IMR-90 (cell line): ENCODE measurements around the gene TMEM95. TPM values are rescaled to one million over a fixed set of nuclear protein-coding genes. Genes with fewer than 3 reads are reported as not detected.

Experiments used
- ATAC-seq: fragments of 200-7000 bp; cut with Tn5 transposase; 2 replicates; pipeline ENCODE4 v1.9.1; 2020; ENCODE audit warnings: low read depth, mild to moderate bottlenecking, moderate library complexity
- BruUV-seq: library from RNA; stranded (reverse); fragments of 400-500 nt; replicated peaks from 2 replicates; lab custom pipeline; 2021; lab: Mats Ljungman, UMichigan
- CTCF ChIA-PET: fragments of 300-600 bp; formaldehyde crosslinking; extraction: SDS; loops from one replicate; lab custom pipeline; 2021; ENCODE audit warnings: antibody characterized with exemption; lab: Yijun Ruan, JAX
- POLR2A ChIA-PET: fragments of 300-600 bp; sonication (Branson Sonifier 250); formaldehyde crosslinking; loops from one replicate; lab custom pipeline; 2022; ENCODE audit warnings: antibody characterized with exemption; ENCODE audit not compliant: unreplicated experiment; lab: Charles Lee
- DNase-seq: peaks from one replicate; pipeline ENCODE4 v3.0.0; 2013
- H2AFZ ChIP-seq: replicated peaks from 2 replicates; pipeline ENCODE3; 2013; ENCODE audit warnings: low read length, mild to moderate bottlenecking; ENCODE audit not compliant: poor library complexity
- H2AK5ac ChIP-seq: 2 replicates; pipeline ENCODE4 v1.6.1; 2013; ENCODE audit warnings: low read depth, low read length, inconsistent platforms
- H2AK9ac ChIP-seq: replicated peaks from 2 replicates; pipeline ENCODE3; 2013; ENCODE audit warnings: mild to moderate bottlenecking, low read depth, low read length, moderate library complexity; ENCODE audit not compliant: poor library complexity
- H2BK120ac ChIP-seq: 2 replicates; pipeline ENCODE4 v1.6.1; 2013; ENCODE audit warnings: low read depth, low read length, inconsistent platforms
- H2BK15ac ChIP-seq: 3 replicates; pipeline ENCODE4 v1.6.1; 2013; ENCODE audit warnings: low read depth, low read length, inconsistent platforms
- H2BK20ac ChIP-seq: 2 replicates; pipeline ENCODE4 v1.6.1; 2013; ENCODE audit warnings: low read depth, mild to moderate bottlenecking, inconsistent platforms, low read length, moderate library complexity
- H2BK5ac ChIP-seq: 2 replicates; pipeline ENCODE4 v1.6.1; 2013; ENCODE audit warnings: mild to moderate bottlenecking, low read depth, low read length, inconsistent platforms; ENCODE audit not compliant: poor library complexity, severe bottlenecking
- H3K14ac ChIP-seq: replicated peaks from 2 replicates; pipeline ENCODE4 v1.6.1; 2013; ENCODE audit warnings: low read depth, low read length, inconsistent platforms
- H3K18ac ChIP-seq: 2 replicates; pipeline ENCODE4 v1.6.1; 2013; ENCODE audit warnings: low read depth, low read length, control low read depth
- H3K23ac ChIP-seq: 2 replicates; pipeline ENCODE4 v1.6.1; 2013; ENCODE audit warnings: low read depth, low read length, inconsistent platforms
- H3K27ac ChIP-seq: 2 replicates; pipeline ENCODE4 v1.5.1; 2013; ENCODE audit warnings: mild to moderate bottlenecking, control low read depth, low read length; ENCODE audit not compliant: insufficient read depth
- H3K27me3 ChIP-seq: 2 replicates; pipeline ENCODE4 v1.6.1; 2013; ENCODE audit warnings: low read length; ENCODE audit not compliant: control insufficient read depth, insufficient read depth
- H3K36me3 ChIP-seq: 2 replicates; pipeline ENCODE4 v1.6.1; 2013; ENCODE audit warnings: low read length, mixed read lengths; ENCODE audit not compliant: control insufficient read depth, insufficient read depth
- H3K4ac ChIP-seq: 2 replicates; pipeline ENCODE4 v1.6.1; 2013; ENCODE audit warnings: low read depth, low read length, inconsistent platforms
- H3K4me1 ChIP-seq: 2 replicates; pipeline ENCODE4 v1.6.1; 2013; ENCODE audit warnings: low read length, mixed read lengths; ENCODE audit not compliant: control insufficient read depth, insufficient read depth
- H3K4me2 ChIP-seq: 2 replicates; pipeline ENCODE4 v1.6.1; 2013; ENCODE audit warnings: low read depth, mild to moderate bottlenecking, control low read depth, low read length, moderate library complexity
- H3K4me3 ChIP-seq: 2 replicates; pipeline ENCODE4 v1.5.1; 2013; ENCODE audit warnings: low read depth, mild to moderate bottlenecking, control low read depth, low read length, moderate library complexity; ENCODE audit not compliant: insufficient read depth
- H3K56ac ChIP-seq: 2 replicates; pipeline ENCODE4 v1.6.1; 2013; ENCODE audit warnings: low read length, inconsistent platforms; ENCODE audit not compliant: insufficient read depth; ENCODE audit errors: extremely low read depth
- H3K79me1 ChIP-seq, 2 experiments: 2 replicates each; pipeline ENCODE4 v1.6.1; 2013; ENCODE audit warnings: low read length in 2 of 2, inconsistent platforms in 1 of 2, low read depth in 1 of 2
- H3K9ac ChIP-seq: 2 replicates; pipeline ENCODE4 v1.6.1; 2013; ENCODE audit warnings: low read depth, low read length, control low read depth
- H3K9me1 ChIP-seq: 2 replicates; pipeline ENCODE4 v1.6.1; 2013; ENCODE audit warnings: low read length, inconsistent platforms; ENCODE audit not compliant: insufficient read depth
- H3K9me3 ChIP-seq: 2 replicates; pipeline ENCODE4 v1.6.1; 2013; ENCODE audit warnings: low read length; ENCODE audit not compliant: control insufficient read depth, insufficient read depth
- H4K20me1 ChIP-seq: 2 replicates; pipeline ENCODE4 v1.6.1; 2013; ENCODE audit warnings: low read length, inconsistent platforms; ENCODE audit not compliant: insufficient read depth
- H4K5ac ChIP-seq: 2 replicates; pipeline ENCODE4 v1.6.1; 2013; ENCODE audit warnings: mild to moderate bottlenecking, low read depth, low read length, control low read depth
- H4K8ac ChIP-seq, 2 experiments: 2 replicates each; pipeline ENCODE4 v1.6.1; 2013; ENCODE audit warnings: low read depth in 2 of 2, low read length in 2 of 2, control low read depth in 1 of 2, inconsistent platforms in 1 of 2
- H4K91ac ChIP-seq: 2 replicates; pipeline ENCODE4 v1.6.1; 2013; ENCODE audit warnings: low read depth, low read length, inconsistent platforms; ENCODE audit not compliant: insufficient read depth
- BHLHE40 ChIP-seq: fragments of 150-350 bp; IDR thresholded peaks from 2 replicates; pipeline ENCODE4 v1.6.1; 2016; ENCODE audit warnings: mild to moderate bottlenecking, low read depth, low read length
- CHD1 ChIP-seq: IDR thresholded peaks from 2 replicates; pipeline ENCODE4 v1.6.1; 2012; ENCODE audit warnings: low read depth, low read length, improper control_type of control experiment
- MAFK ChIP-seq: IDR thresholded peaks from 2 replicates; pipeline ENCODE4 v1.6.1; 2012; ENCODE audit warnings: low read depth, low read length, improper control_type of control experiment
- POLR2A ChIP-seq: IDR thresholded peaks from 2 replicates; pipeline ENCODE4 v1.6.1; 2012; ENCODE audit warnings: mild to moderate bottlenecking, low read depth, low read length
- WGBS, 2 experiments: methylation state at CpG; one replicate each; pipeline versions ENCODE4 v1.1.5 to v1.1.7; 2013; ENCODE audit warnings: missing lambda C conversion rate in 2 of 2; ENCODE audit not compliant: insufficient read length in 1 of 2; ENCODE audit errors: extremely low coverage in 2 of 2; 5-methylcytosine and 5-hydroxymethylcytosine counted together
- dilution Hi-C: fragments of 300-500 bp; cut with HindIII; formaldehyde crosslinking; loops from one replicate; pipeline ENCODE4 v1.14.3; 2018; ENCODE audit warnings: low sequenced_read_pairs; ENCODE audit not compliant: unreplicated experiment
- in situ Hi-C: fragments of 300-500 bp; cut with MboI; formaldehyde crosslinking; loops from 3 replicates; pipeline ENCODE4 v1.14.3; 2019; ENCODE audit warnings: low sequenced_read_pairs, inconsistent platforms, mixed read lengths
- intact Hi-C: fragments of 100-400 bp; cut with micrococcal nuclease; formaldehyde crosslinking; loops from 2 replicates; pipeline ENCODE4 v1.10.0; 2022
- polyA plus RNA-seq, 3 experiments: library from polyadenylated mRNA; depleted of rRNA; stranded (reverse); fragments of >200 nt; gene quantifications; 2 replicates each; pipeline ENCODE4 v1.2.3, GENCODE V29; 2012; ENCODE audit warnings: low replicate concordance in 1 of 3
- total RNA-seq: library from RNA; depleted of rRNA; stranded (reverse); fragments of >200 nt; gene quantifications from 2 replicates; pipeline ENCODE4 v1.2.3, GENCODE V29; 2012
- TF ChIP-seq, protein P1 (sequence below): fragments of 150-350 bp; IDR thresholded peaks from 2 replicates; pipeline ENCODE4 v1.6.1; 2016; ENCODE audit warnings: low read depth, mild to moderate bottlenecking, low read length, moderate library complexity, borderline replicate concordance

Gene TMEM95
- total and polyA plus RNA-seq, 2 of the 4 experiments (the other 2 are of a cell fraction) = not detected

DNA sequence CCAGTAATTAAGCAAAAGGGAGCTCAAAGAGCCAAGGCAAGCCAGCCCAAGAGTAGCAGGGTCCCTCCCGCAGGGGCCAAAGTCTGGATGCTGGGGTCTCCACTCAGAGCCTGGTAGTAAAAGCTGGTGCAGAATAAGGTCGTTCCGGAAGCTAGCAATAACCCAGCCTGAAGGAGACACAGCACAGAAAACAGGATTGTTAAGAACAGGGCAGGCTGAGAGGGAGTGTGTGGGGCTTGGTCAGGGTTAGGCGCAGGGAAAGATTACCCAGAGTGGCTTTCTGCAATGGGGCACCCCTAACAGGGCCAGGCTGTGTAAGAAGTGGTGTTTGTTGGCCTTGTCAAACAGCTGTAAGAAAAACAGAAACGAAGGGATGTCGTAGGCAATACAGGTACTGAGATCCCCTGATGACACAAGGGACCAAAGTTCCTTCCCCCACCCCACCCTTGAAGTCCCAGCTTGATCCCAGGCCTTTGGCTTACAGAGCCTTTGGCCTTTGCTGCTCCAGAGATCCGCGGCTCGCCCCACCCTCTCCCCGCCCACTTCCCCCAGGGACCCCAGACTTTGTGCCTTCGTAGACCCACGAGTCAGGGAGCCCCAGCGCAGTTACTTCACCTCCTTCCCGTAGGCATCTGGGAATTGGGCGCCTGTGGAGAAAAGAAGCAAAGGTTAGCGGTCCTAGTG is 48.2 kb downstream of the TMEM95 start:
- no peak overlapping the region for H2BK15ac ChIP-seq
- H3K9ac ChIP-seq = peak overlapping the region; percentile 84
- peak overlapping the region; percentile 63 to 89 for H4K8ac ChIP-seq
- H3K9me3 ChIP-seq = no peaks in the 10 kb centered on the region
- H2BK5ac ChIP-seq = peak overlapping the region; percentile 61
- H4K5ac ChIP-seq = peak overlapping the region; percentile 50; the same call in 1 of the 2 replicates
- no peak overlapping the region for H2BK20ac ChIP-seq
- no peak for DNase-seq
- H3K23ac ChIP-seq = peak overlapping the region; percentile 91
- H3K27me3 ChIP-seq = no peaks in the 10 kb centered on the region
- peak overlapping the region; percentile 100 for H2AFZ ChIP-seq
- peak overlapping the region; percentile 82 for H2AK5ac ChIP-seq
- H3K9me1 ChIP-seq = no peaks in the 10 kb centered on the region
- H3K79me1 ChIP-seq = peaks cover 11 to 51% of the 10 kb centered on the region in 2 experiments
- peak overlapping the region; percentile 95 for H3K4me2 ChIP-seq
- peak overlapping the region; percentile 55; the same call in 1 of the 2 replicates for H2BK120ac ChIP-seq
- TSS peak; percentile 84 for BruUV-seq
- dilution Hi-C loops = no loop called here
- peaks cover 9% of the 10 kb centered on the region for H3K4me1 ChIP-seq
- 43% methylated on average over 1 of the region's 16 CpGs; no CpG with 5 or more reads in 1 of the 2 experiments for WGBS, 2 experiments
- intact Hi-C loops = no loop called here
- H2AK9ac ChIP-seq = peak overlapping the region; percentile 97
- H3K27ac ChIP-seq = peak overlapping the region; percentile 75
- H4K91ac ChIP-seq = peak overlapping the region; percentile 71
- H3K36me3 ChIP-seq = no peaks in the 10 kb centered on the region
- no peak for TF ChIP-seq POLR2A
- TF ChIP-seq MAFK = no peak
- TF ChIP-seq CHD1 = no peak
- no peak for TF ChIP-seq BHLHE40
- TF ChIP-seq, protein P1, sequence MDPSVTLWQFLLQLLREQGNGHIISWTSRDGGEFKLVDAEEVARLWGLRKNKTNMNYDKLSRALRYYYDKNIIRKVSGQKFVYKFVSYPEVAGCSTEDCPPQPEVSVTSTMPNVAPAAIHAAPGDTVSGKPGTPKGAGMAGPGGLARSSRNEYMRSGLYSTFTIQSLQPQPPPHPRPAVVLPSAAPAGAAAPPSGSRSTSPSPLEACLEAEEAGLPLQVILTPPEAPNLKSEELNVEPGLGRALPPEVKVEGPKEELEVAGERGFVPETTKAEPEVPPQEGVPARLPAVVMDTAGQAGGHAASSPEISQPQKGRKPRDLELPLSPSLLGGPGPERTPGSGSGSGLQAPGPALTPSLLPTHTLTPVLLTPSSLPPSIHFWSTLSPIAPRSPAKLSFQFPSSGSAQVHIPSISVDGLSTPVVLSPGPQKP = no peak
- ChIA-PET CTCF (interaction anchor here (0.8 kb wide), 1 partner anchor 33 kb away, joined by 4 read pairs; the partner anchor contains the start of gene TMEM102), POLR2A (interaction anchor here (0.6 to 1.7 kb wide), 4 partner anchors 9 to 198 kb away, joined by 3 to 6 read pairs (median 4); partner anchors contain the start of gene PLSCR3)
- ATAC-seq = no peak
- peak overlapping the region; percentile 94 for H3K14ac ChIP-seq
- H3K56ac ChIP-seq = peak overlapping the region; percentile 64; the same call in 1 of the 2 replicates
- peak overlapping the region; percentile 86 for H3K4ac ChIP-seq
- in situ Hi-C loops = no loop called here
- 0 out of 2 replicates have a peak overlapping the region, but pooled peaks have one; percentile 45 for H3K18ac ChIP-seq
- peak overlapping the region; percentile 64 for H3K4me3 ChIP-seq
- peaks cover 7% of the 10 kb centered on the region for H4K20me1 ChIP-seq
